ENCODE results near the gene FAM193A.

- no peak for TF ChIP-seq CTCF (IDR thresholded peaks at IDR 0.05)
- no peak for TF ChIP-seq POLR2A (IDR thresholded peaks at IDR 0.05)
Observed at GRCh38 chr4:2595436-2595835, 59.0 kb downstream of the FAM193A start.
